Measurements from ENCODE around the gene THRSP. TPM values are rescaled to one million over a fixed set of nuclear protein-coding genes. Genes with fewer than 3 reads are reported as not detected.
"Not testable (repeated sequence)": the region's sequence is repeated elsewhere in the genome, so short reads cannot be mapped to it uniquely, and the experiment has no call there.

Gene THRSP
- total and polyA plus RNA-seq, 8 donors, result 0.33 to 1.4 (median 0.55) TPM; not detected in 5

DNA sequence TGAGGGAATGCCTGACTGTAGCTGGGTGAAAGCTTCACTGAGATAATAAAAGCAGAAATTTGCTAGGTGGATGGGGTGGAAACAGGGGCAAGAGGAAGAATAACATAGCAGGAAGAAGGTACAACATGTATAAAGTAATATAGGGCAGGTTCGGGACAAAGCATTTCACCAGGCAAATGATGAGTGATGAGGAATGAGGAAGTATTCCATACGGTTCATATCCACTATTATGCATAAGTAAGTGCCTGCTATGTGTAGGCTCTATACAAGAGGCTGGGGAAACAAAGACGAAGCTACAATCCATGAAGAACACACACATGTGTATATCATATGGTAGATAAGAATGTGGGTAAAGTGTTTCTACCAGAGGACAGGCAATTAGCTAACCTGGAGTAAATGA, 8.1 kb downstream of the THRSP start:
- no peaks in the 10 kb centered on the region for H3K9me3 ChIP-seq
- WGBS, 5 donors, result 75 to 85% (median 79%) methylated on average over 3 of the region's 3 CpGs
- TF ChIP-seq POLR2A (IDR thresholded peaks at IDR 0.05) (no peak), POLR2AphosphoS5 (IDR thresholded peaks at IDR 0.05) (no peak), EP300 (IDR thresholded peaks at IDR 0.05) (no peak), CTCF (IDR thresholded peaks at IDR 0.05) (no peak)
- intact Hi-C loops (cut with DNase I; ENCODE audit: low total_unique reads), result no loop called here
- H3K27me3 ChIP-seq, result no peaks in the 10 kb centered on the region
- DNase-seq, result no peak
- peaks cover 11 to 65% (median 60%) of the 10 kb centered on the region in 4 donors for H3K36me3 ChIP-seq
- H3K4me1 ChIP-seq, result peaks cover 8 to 24% (median 22%) of the 10 kb centered on the region in 4 donors
- H3K4me3 ChIP-seq, result no peak overlapping the region
- no peak overlapping the region for H3K27ac ChIP-seq

- intact Hi-C loops (cut with DNase I; ENCODE audit: low total_unique reads), result no loop called here
- Histone ChIP-seq H3K9me3 (no peaks in the 10 kb centered on the region), H3K36me3 (peaks cover 11 to 60% (median 55%) of the 10 kb centered on the region in 4 donors), H3K27me3 (no peaks in the 10 kb centered on the region), H3K4me3 (no peak overlapping the region), H3K4me1 (peaks cover 16 to 32% (median 29%) of the 10 kb centered on the region in 4 donors), H3K27ac (no peak overlapping the region)
- DNase-seq, result no peak
- WGBS, 5 donors, result 92 to 97% (median 96%) methylated on average over 4 of the region's 4 CpGs
- TF ChIP-seq EP300 (IDR thresholded peaks at IDR 0.05) (no peak), POLR2A (IDR thresholded peaks at IDR 0.05) (no peak), POLR2AphosphoS5 (IDR thresholded peaks at IDR 0.05) (no peak), CTCF (IDR thresholded peaks at IDR 0.05) (no peak)
These were observed 8.8 kb downstream of the THRSP start for GRCh38 chr11:78072455-78072854.

DNA sequence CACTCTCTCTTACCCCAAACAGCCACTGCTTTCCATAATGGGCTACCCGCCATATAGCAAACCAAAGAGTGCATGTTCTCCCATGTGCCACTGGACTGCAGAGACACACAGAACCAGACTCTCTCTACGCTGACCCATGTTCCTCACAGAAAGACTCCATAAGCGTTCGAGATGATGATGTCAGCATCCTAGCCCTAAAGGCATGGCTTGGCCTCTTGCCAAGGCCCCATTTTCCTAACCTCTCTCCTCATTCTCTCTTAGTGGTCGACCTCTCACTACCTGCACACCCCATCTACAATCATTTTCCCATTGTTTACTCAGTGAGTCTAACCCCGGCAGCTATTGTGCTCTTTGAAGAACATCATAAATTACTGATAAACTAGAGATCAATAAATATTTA, 11.1 kb downstream of the THRSP start:
- Histone ChIP-seq H3K9me3 (no peaks in the 10 kb centered on the region), H3K27ac (no peak overlapping the region), H3K27me3 (no peaks in the 10 kb centered on the region), H3K4me3 (no peak overlapping the region), H3K36me3 (peaks cover 11 to 37% (median 34%) of the 10 kb centered on the region in 4 donors), H3K4me1 (peaks cover 29 to 47% (median 46%) of the 10 kb centered on the region in 4 donors)
- intact Hi-C loops (cut with DNase I; ENCODE audit: low total_unique reads), result no loop called here
- TF ChIP-seq POLR2AphosphoS5 (IDR thresholded peaks at IDR 0.05) (no peak), EP300 (IDR thresholded peaks at IDR 0.05) (no peak), CTCF (IDR thresholded peaks at IDR 0.05) (no peak), POLR2A (IDR thresholded peaks at IDR 0.05) (no peak)
- WGBS, 5 donors, result 51 to 61% (median 59%) methylated on average over 6 of the region's 6 CpGs
- peak in 1 of 2 donors; percentile 58 for DNase-seq

- Histone ChIP-seq H3K4me1 (peaks cover 35 to 59% (median 50%) of the 10 kb centered on the region in 4 donors), H3K27me3 (no peaks in the 10 kb centered on the region), H3K9me3 (no peaks in the 10 kb centered on the region), H3K27ac (no peak overlapping the region), H3K4me3 (peak overlapping the region in 1 of 4 donors; percentile 96), H3K36me3 (peaks cover 2 to 16% (median 12%) of the 10 kb centered on the region in 4 donors)
- WGBS, 5 donors, result 70 to 77% (median 73%) methylated on average over 6 of the region's 6 CpGs
- intact Hi-C loops (cut with DNase I; ENCODE audit: low total_unique reads), result no loop called here
- DNase-seq, result no peak
- TF ChIP-seq EP300 (IDR thresholded peaks at IDR 0.05) (no peak), POLR2AphosphoS5 (IDR thresholded peaks at IDR 0.05) (no peak), CTCF (IDR thresholded peaks at IDR 0.05) (no peak), POLR2A (IDR thresholded peaks at IDR 0.05) (no peak)
These were observed 13.2 kb downstream of the THRSP start for GRCh38 chr11:78076733-78077403.

- H3K36me3 ChIP-seq; H3K9me3 ChIP-seq; H3K27me3 ChIP-seq; DNase-seq; intact Hi-C loops (cut with DNase I; ENCODE audit: low total_unique reads); H3K27ac ChIP-seq: not testable (repeated sequence)
- WGBS, 5 donors, result 65 to 80% (median 77%) methylated on average over 4 of the region's 4 CpGs
- H3K4me1 ChIP-seq, result peaks cover 35 to 59% (median 50%) of the 10 kb centered on the region in 4 donors
- peak overlapping the region; percentile 57 to 97 (median 92) for H3K4me3 ChIP-seq
These were observed 13.9 kb downstream of the THRSP start for GRCh38 chr11:78077592-78077991.

Data from stomach (tissue), 9 donors.